T follicular helper cell (primary cell): ENCODE measurements around the gene NFKB1.
A peak's percentile ranks its signal among the peaks of the same experiment; 100 is the strongest.
"Not testable (repeated sequence)": the region's sequence is repeated elsewhere in the genome, so short reads cannot be mapped to it uniquely, and the experiment has no call there.

Experiments used
- DNase-seq: peaks from one replicate; pipeline ENCODE4 v3.0.0-alpha.2; 2020; ENCODE audit warnings: low read depth

Gene NFKB1

GRCh38 chr4:102599455-102599854 lies 98.3 kb downstream of the NFKB1 start:
- no peak for DNase-seq

- DNase-seq = no peak
Measured at GRCh38 chr4:102599886-102600285, 98.7 kb downstream of the NFKB1 start.

- no peak for DNase-seq
Measured at GRCh38 chr4:102600689-102601088, 99.5 kb downstream of the NFKB1 start.

GRCh38 chr4:102601586-102602227 lies 100.5 kb downstream of the NFKB1 start:
- no peak for DNase-seq

- no peak for DNase-seq
Measured at GRCh38 chr4:102604222-102604940, 103.2 kb downstream of the NFKB1 start.

- DNase-seq = no peak
Measured at GRCh38 chr4:102606261-102606660, 105.1 kb downstream of the NFKB1 start.

GRCh38 chr4:102606846-102607450 lies 105.8 kb downstream of the NFKB1 start:
- no peak for DNase-seq

- DNase-seq = no peak
Measured at GRCh38 chr4:102608190-102608589, 107.0 kb downstream of the NFKB1 start.

GRCh38 chr4:102610007-102610406 lies 108.8 kb downstream of the NFKB1 start:
- DNase-seq = no peak

GRCh38 chr4:102610476-102610875 lies 109.3 kb downstream of the NFKB1 start:
- DNase-seq = no peak

- DNase-seq = no peak
Measured at GRCh38 chr4:102612210-102612609, 111.1 kb downstream of the NFKB1 start.

GRCh38 chr4:102612824-102613366 lies 111.7 kb downstream of the NFKB1 start:
- peak; percentile 30 for DNase-seq

GRCh38 chr4:102614801-102615200 lies 113.6 kb downstream of the NFKB1 start:
- no peak for DNase-seq

- no peak for DNase-seq
Measured at GRCh38 chr4:102616636-102617035, 115.5 kb downstream of the NFKB1 start.

- DNase-seq = not testable (repeated sequence)
Measured at GRCh38 chr4:102619021-102619420, 117.9 kb downstream of the NFKB1 start.

GRCh38 chr4:102619776-102620631 lies 118.8 kb downstream of the NFKB1 start:
- DNase-seq = not testable (repeated sequence)

GRCh38 chr4:102620697-102621497 lies 119.7 kb downstream of the NFKB1 start:
- DNase-seq = no peak

- DNase-seq = no peak
Measured at GRCh38 chr4:102623622-102624021, 122.5 kb downstream of the NFKB1 start.

GRCh38 chr4:102624505-102624904 lies 123.3 kb downstream of the NFKB1 start:
- no peak for DNase-seq

GRCh38 chr4:102625232-102625930 lies 124.2 kb downstream of the NFKB1 start:
- DNase-seq = peak; percentile 43
